HepG2 (cell line): ENCODE results near the gene SPA17. TPM values are rescaled to one million over a fixed set of nuclear protein-coding genes. Genes with fewer than 3 reads are reported as not detected.

Source experiments
- AKAP8 ChIP-seq: sonication (generic); formaldehyde crosslinking; IDR thresholded peaks from 2 replicates; pipeline ENCODE4 v1.5.1; 2020; ENCODE audit warnings: mild to moderate bottlenecking, missing genetic modification reagents
- EP300 ChIP-seq, 3 experiments: sonication (generic) in 1 of 3; formaldehyde crosslinking in 1 of 3; IDR thresholded peaks; 2 replicates each; pipeline versions ENCODE4 v1.5.1 to v1.6.1; 2011 to 2020; ENCODE audit warnings: low read depth in 2 of 3, low read length in 2 of 3, borderline replicate concordance in 1 of 3, improper control_type of control experiment in 1 of 3, mild to moderate bottlenecking in 1 of 3, missing genetic modification reagents in 1 of 3, moderate library complexity in 1 of 3
- FOXC1 ChIP-seq: sonication (generic); formaldehyde crosslinking; IDR thresholded peaks from 2 replicates; pipeline ENCODE4 v1.8.0; 2022; ENCODE audit warnings: mild to moderate bottlenecking, missing genetic modification reagents, borderline replicate concordance
- MEIS1 ChIP-seq: sonication (generic); formaldehyde crosslinking; IDR thresholded peaks from 2 replicates; pipeline ENCODE4 v1.9.0; 2021; ENCODE audit warnings: mild to moderate bottlenecking, missing genetic modification reagents, moderate library complexity, borderline replicate concordance
- PAWR ChIP-seq: sonication (generic); formaldehyde crosslinking; IDR thresholded peaks from 2 replicates; pipeline ENCODE4 v1.4.0; 2020; ENCODE audit warnings: missing genetic modification reagents, mild to moderate bottlenecking, borderline replicate concordance
- PRMT3 ChIP-seq: sonication (generic); formaldehyde crosslinking; IDR thresholded peaks from 2 replicates; pipeline ENCODE4 v1.8.1; 2022; ENCODE audit warnings: low read depth, mild to moderate bottlenecking, moderate library complexity, missing genetic modification reagents, borderline replicate concordance
- SMARCC2 ChIP-seq: fragments of 450-650 bp; IDR thresholded peaks from 2 replicates; pipeline ENCODE4 v1.6.1; 2017; ENCODE audit warnings: antibody characterized with exemption, mild to moderate bottlenecking
- SP1 ChIP-seq, 2 experiments: fragments of 450-650 bp in 1 of 2; sonication (generic) in 1 of 2; formaldehyde crosslinking in 1 of 2; IDR thresholded peaks; 2 replicates each; pipeline versions ENCODE4 v1.4.0 to v1.6.1; 2016 to 2020; ENCODE audit warnings: missing genetic modification reagents in 1 of 2
- ZNF136 ChIP-seq: sonication (generic); formaldehyde crosslinking; IDR thresholded peaks from 2 replicates; pipeline ENCODE4 v1.8.1; 2022; ENCODE audit warnings: low read depth, mild to moderate bottlenecking, moderate library complexity, missing genetic modification reagents
- ZNF230 ChIP-seq: sonication (generic); formaldehyde crosslinking; IDR thresholded peaks from 2 replicates; pipeline ENCODE4 v1.4.0; 2020; ENCODE audit warnings: mild to moderate bottlenecking, missing genetic modification reagents
- ZNF33A ChIP-seq: sonication (generic); formaldehyde crosslinking; IDR thresholded peaks from 2 replicates; pipeline ENCODE4 v1.5.1; 2020; ENCODE audit warnings: missing genetic modification reagents, mild to moderate bottlenecking, moderate library complexity, borderline replicate concordance
- ZNF660 ChIP-seq: sonication (generic); formaldehyde crosslinking; IDR thresholded peaks from 2 replicates; pipeline ENCODE4 v1.5.1; 2020; ENCODE audit warnings: mild to moderate bottlenecking, low read depth, missing genetic modification reagents, borderline replicate concordance
- polyA plus RNA-seq, 8 experiments: library from polyadenylated mRNA; depleted of rRNA in 3 of 8; stranded (reverse) in 7 of 8; unstranded in 1 of 8; fragments of >200 nt; fragmentation: Illumina TruSeq in 4 of 8; extraction: Trizol in 4 of 8; gene quantifications; 2 replicates each; pipeline versions ENCODE4 v1.2.1 to v1.2.3, GENCODE V29; 2011 to 2016; ENCODE audit warnings: low read depth in 4 of 8, missing spikeins in 1 of 8, mixed read lengths in 1 of 8; ENCODE audit not compliant: insufficient read depth in 1 of 8
- total RNA-seq, 5 experiments: library from RNA; depleted of rRNA; stranded (reverse); fragments of >200 nt; fragmentation: Illumina TruSeq; extraction: Trizol; gene quantifications; 2 replicates each; pipeline ENCODE4 v1.2.3, GENCODE V29; 2016; ENCODE audit warnings: low read depth in 1 of 5
- TF ChIP-seq, protein P1 (sequence below): sonication (generic); formaldehyde crosslinking; IDR thresholded peaks from 2 replicates; pipeline ENCODE4 v1.5.1; 2020; ENCODE audit warnings: mild to moderate bottlenecking, moderate library complexity, missing genetic modification reagents
- TF ChIP-seq, protein P2 (sequence below): sonication (generic); formaldehyde crosslinking; IDR thresholded peaks from 2 replicates; pipeline ENCODE4 v1.4.0; 2020; ENCODE audit warnings: mild to moderate bottlenecking, missing genetic modification reagents
- TF ChIP-seq, protein P3 (sequence below): sonication (generic); formaldehyde crosslinking; IDR thresholded peaks from one replicate; pipeline ENCODE4 v1.5.1; 2020; ENCODE audit warnings: mild to moderate bottlenecking, missing genetic modification reagents; ENCODE audit errors: not compliant biosample characterization

SPA17 gene
- total and polyA plus RNA-seq, 2 of the 13 experiments (the other 11 are each of a cell fraction or from before 2014, with no cell fraction given): 4.4 to 8.4 TPM

DNA sequence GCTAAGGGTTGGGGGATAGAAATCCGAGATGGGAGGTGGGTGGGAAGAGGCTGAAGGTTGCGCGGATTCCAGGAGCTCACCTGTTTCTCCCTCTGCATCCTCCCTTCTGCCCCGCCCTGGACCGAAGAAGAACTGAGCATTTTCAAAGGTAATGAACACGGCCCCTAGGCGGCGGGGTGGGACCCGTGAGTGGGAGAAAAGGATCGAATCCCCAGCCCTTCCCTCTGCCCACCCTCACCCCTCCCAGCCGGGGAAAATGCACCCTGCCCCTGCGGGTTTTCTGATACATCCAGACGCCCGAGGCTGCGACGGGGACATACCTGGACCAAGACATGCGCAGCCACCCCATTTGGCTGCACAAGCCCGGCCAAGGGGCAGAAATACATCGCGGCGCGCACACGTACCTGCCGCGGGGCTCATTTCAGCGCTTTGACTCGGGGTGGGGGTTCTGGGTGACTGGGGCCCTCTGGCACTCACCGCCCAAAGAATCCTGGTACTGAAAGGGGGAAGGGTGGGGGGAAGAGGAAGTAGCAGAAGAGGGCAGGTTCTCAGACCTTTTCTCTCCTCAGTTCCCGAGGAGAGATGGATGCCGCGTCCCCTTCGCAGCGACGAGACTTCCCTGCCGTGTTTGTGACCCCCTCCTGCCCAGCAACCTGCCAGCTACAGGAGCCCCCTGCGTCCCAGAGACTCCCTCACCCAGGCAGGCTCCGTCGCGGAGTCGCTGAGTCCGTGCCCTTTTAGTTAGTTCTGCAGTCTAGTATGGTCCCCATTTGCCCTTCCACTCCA lies 72.3 kb downstream of the SPA17 start (continued):
- TF ChIP-seq, protein P1, sequence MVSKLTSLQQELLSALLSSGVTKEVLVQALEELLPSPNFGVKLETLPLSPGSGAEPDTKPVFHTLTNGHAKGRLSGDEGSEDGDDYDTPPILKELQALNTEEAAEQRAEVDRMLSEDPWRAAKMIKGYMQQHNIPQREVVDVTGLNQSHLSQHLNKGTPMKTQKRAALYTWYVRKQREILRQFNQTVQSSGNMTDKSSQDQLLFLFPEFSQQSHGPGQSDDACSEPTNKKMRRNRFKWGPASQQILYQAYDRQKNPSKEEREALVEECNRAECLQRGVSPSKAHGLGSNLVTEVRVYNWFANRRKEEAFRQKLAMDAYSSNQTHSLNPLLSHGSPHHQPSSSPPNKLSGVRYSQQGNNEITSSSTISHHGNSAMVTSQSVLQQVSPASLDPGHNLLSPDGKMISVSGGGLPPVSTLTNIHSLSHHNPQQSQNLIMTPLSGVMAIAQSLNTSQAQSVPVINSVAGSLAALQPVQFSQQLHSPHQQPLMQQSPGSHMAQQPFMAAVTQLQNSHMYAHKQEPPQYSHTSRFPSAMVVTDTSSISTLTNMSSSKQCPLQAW (CRISPR knock-in tag): no peak
- TF ChIP-seq ZNF33A (no peak), PRMT3 (CRISPR knock-in tag) (no peak), EP300 (IDR thresholded peaks at IDR 0.05; ENCODE audit: low read depth in 2 of 2, low read length in 2 of 2) (no peak), EP300 (CRISPR knock-in tag; IDR thresholded peaks at IDR 0.05; ENCODE audit: borderline replicate concordance) (no peak), ZNF660 (CRISPR knock-in tag) (no peak), AKAP8 (0 out of 2 replicates have a peak, but pooled peaks have one; percentile 2), FOXC1 (CRISPR knock-in tag) (0 out of 2 replicates have a peak, but pooled peaks have one; percentile 13), PAWR (CRISPR knock-in tag) (0 out of 2 replicates have a peak, but pooled peaks have one; percentile 68), MEIS1 (no peak), ZNF230 (CRISPR knock-in tag) (0 out of 2 replicates have a peak, but pooled peaks have one; percentile 23), SP1 (IDR thresholded peaks at IDR 0.05) (no peak), SP1 (CRISPR knock-in tag; IDR thresholded peaks at IDR 0.05) (no peak), SMARCC2 (no peak), ZNF136 (CRISPR knock-in tag) (0 out of 2 replicates have a peak, but pooled peaks have one; percentile 8)
- TF ChIP-seq, protein P2, sequence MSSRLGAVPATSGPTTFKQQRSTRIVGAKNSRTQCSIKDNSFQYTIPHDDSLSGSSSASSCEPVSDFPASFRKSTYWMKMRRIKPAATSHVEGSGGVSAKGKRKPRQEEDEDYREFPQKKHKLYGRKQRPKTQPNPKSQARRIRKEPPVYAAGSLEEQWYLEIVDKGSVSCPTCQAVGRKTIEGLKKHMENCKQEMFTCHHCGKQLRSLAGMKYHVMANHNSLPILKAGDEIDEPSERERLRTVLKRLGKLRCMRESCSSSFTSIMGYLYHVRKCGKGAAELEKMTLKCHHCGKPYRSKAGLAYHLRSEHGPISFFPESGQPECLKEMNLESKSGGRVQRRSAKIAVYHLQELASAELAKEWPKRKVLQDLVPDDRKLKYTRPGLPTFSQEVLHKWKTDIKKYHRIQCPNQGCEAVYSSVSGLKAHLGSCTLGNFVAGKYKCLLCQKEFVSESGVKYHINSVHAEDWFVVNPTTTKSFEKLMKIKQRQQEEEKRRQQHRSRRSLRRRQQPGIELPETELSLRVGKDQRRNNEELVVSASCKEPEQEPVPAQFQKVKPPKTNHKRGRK (CRISPR knock-in tag): 0 out of 2 replicates have a peak, but pooled peaks have one; percentile 23
- TF ChIP-seq, protein P3, sequence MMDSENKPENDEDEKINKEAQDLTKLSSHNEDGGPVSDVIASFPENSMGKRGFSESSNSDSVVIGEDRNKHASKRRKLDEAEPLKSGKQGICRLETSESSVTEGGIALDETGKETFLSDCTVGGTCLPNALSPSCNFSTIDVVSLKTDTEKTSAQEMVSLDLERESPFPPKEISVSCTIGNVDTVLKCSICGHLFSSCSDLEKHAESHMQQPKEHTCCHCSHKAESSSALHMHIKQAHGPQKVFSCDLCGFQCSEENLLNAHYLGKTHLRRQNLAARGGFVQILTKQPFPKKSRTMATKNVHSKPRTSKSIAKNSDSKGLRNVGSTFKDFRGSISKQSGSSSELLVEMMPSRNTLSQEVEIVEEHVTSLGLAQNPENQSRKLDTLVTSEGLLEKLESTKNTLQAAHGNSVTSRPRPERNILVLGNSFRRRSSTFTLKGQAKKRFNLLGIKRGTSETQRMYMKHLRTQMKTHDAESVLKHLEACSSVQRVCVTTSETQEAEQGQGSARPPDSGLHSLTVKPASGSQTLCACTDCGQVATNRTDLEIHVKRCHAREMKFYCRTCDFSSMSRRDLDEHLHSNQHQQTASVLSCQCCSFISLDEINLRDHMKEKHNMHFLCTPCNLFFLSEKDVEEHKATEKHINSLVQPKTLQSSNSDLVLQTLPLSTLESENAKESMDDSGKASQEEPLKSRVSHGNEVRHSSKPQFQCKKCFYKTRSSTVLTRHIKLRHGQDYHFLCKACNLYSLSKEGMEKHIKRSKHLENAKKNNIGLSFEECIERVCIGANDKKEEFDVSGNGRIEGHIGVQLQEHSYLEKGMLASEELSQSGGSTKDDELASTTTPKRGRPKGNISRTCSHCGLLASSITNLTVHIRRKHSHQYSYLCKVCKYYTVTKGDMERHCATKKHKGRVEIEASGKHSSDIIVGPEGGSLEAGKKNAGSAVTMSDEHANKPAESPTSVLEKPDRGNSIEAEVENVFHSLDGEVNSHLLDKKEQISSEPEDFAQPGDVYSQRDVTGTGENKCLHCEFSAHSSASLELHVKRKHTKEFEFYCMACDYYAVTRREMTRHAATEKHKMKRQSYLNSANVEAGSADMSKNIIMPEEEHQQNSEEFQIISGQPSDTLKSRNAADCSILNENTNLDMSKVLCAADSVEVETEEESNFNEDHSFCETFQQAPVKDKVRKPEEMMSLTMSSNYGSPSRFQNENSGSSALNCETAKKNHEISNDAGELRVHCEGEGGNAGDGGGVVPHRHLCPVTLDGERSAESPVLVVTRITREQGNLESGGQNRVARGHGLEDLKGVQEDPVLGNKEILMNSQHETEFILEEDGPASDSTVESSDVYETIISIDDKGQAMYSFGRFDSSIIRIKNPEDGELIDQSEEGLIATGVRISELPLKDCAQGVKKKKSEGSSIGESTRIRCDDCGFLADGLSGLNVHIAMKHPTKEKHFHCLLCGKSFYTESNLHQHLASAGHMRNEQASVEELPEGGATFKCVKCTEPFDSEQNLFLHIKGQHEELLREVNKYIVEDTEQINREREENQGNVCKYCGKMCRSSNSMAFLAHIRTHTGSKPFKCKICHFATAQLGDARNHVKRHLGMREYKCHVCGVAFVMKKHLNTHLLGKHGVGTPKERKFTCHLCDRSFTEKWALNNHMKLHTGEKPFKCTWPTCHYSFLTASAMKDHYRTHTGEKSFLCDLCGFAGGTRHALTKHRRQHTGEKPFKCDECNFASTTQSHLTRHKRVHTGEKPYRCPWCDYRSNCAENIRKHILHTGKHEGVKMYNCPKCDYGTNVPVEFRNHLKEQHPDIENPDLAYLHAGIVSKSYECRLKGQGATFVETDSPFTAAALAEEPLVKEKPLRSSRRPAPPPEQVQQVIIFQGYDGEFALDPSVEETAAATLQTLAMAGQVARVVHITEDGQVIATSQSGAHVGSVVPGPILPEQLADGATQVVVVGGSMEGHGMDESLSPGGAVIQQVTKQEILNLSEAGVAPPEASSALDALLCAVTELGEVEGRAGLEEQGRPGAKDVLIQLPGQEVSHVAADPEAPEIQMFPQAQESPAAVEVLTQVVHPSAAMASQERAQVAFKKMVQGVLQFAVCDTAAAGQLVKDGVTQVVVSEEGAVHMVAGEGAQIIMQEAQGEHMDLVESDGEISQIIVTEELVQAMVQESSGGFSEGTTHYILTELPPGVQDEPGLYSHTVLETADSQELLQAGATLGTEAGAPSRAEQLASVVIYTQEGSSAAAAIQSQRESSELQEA (CRISPR knock-in tag): peak; percentile 16
